ENCODE data around the gene CACHD1. TPM values are rescaled to one million over a fixed set of nuclear protein-coding genes. Genes with fewer than 3 reads are reported as not detected.

CACHD1 gene
- total RNA-seq, 1 donor: 7.3 TPM

- no peak for DNase-seq (ENCODE audit: low read depth)
- H3K4me3 ChIP-seq (ENCODE audit: low read depth, low read length): no peak overlapping the region
- no peak for TF ChIP-seq CTCF (IDR thresholded peaks at IDR 0.05; ENCODE audit: insufficient read depth, low read length)
These were observed 80.6 kb downstream of the CACHD1 start for GRCh38 chr1:64550510-64550909.

- TF ChIP-seq CTCF (IDR thresholded peaks at IDR 0.05; ENCODE audit: insufficient read depth, low read length): no peak
- DNase-seq (ENCODE audit: low read depth): no peak
- H3K4me3 ChIP-seq (ENCODE audit: low read depth, low read length): no peak overlapping the region
These were observed 81.1 kb downstream of the CACHD1 start for GRCh38 chr1:64550946-64551605.

GRCh38 chr1:64553285-64553684, 83.4 kb downstream of the CACHD1 start:
- no peak overlapping the region for H3K4me3 ChIP-seq (ENCODE audit: low read depth, low read length)
- DNase-seq (ENCODE audit: low read depth): no peak
- TF ChIP-seq CTCF (IDR thresholded peaks at IDR 0.05; ENCODE audit: insufficient read depth, low read length): no peak

- DNase-seq (ENCODE audit: low read depth): no peak
- no peak for TF ChIP-seq CTCF (IDR thresholded peaks at IDR 0.05; ENCODE audit: insufficient read depth, low read length)
- no peak overlapping the region for H3K4me3 ChIP-seq (ENCODE audit: low read depth, low read length)
These were observed 86.0 kb downstream of the CACHD1 start for GRCh38 chr1:64555947-64556346.

- no peak for TF ChIP-seq CTCF (IDR thresholded peaks at IDR 0.05; ENCODE audit: insufficient read depth, low read length)
- no peak overlapping the region for H3K4me3 ChIP-seq (ENCODE audit: low read depth, low read length)
- no peak for DNase-seq (ENCODE audit: low read depth)
These were observed 92.1 kb downstream of the CACHD1 start for GRCh38 chr1:64561993-64562392.

- DNase-seq (ENCODE audit: low read depth): no peak
- no peak for TF ChIP-seq CTCF (IDR thresholded peaks at IDR 0.05; ENCODE audit: insufficient read depth, low read length)
- no peak overlapping the region for H3K4me3 ChIP-seq (ENCODE audit: low read depth, low read length)
These were observed 94.1 kb downstream of the CACHD1 start for GRCh38 chr1:64563958-64564565.

Data from fibroblast of the aortic adventitia (primary cell).